ENCODE data around the gene DNASE1L2.
"Not testable (repeated sequence)": the region's sequence is repeated elsewhere in the genome, so short reads cannot be mapped to it uniquely, and the experiment has no call there.

DNASE1L2 gene

DNA sequence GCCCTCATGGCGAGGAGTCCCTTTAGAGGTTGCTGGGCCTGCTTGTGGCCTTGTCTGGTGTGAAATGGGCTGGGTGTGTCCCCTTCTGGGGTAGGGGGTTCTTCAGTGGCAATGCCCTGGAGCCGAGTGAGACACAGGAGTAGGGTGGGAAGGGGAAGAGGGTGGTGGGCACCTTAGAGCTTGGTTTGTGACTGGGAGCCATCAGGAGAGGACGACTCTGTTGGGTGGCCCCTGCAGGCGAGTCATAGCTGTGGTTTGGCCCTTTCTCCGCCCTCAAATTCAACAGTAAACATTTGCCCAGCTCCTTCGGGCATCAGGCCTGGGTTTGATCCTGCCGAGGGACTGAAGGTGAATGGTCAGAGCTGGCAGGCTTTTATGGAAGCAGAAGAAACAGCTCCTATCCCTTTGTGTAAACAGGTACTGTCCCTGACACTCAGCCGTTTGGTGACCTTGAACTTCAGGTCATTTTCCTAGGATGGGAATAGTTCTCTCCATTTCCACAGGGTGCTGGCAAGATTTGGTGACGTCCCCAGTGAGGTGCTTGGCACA, 9.9 kb upstream of the DNASE1L2 start:
- DNase-seq: no peak

DNA sequence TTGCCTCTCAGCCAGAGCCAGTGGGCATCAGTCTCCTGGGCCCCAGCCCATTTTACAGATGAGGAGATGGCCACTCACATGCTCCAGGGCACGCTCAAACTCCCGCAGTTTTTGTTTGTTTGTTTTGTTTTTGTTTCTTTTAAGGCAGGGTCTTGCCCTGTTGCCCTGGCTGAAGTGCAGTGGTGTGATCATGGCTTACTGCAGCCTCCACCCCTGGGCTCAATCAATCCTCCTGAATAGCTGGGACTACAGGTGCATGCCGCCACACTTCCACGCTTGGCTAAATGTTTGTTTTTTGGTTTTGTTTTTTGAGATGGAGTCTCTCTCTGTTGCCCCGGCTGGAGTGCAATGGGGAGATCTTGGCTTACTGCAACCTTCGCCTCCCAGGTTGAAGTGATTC, 9.3 kb upstream of the DNASE1L2 start:
- no peak for DNase-seq

DNA sequence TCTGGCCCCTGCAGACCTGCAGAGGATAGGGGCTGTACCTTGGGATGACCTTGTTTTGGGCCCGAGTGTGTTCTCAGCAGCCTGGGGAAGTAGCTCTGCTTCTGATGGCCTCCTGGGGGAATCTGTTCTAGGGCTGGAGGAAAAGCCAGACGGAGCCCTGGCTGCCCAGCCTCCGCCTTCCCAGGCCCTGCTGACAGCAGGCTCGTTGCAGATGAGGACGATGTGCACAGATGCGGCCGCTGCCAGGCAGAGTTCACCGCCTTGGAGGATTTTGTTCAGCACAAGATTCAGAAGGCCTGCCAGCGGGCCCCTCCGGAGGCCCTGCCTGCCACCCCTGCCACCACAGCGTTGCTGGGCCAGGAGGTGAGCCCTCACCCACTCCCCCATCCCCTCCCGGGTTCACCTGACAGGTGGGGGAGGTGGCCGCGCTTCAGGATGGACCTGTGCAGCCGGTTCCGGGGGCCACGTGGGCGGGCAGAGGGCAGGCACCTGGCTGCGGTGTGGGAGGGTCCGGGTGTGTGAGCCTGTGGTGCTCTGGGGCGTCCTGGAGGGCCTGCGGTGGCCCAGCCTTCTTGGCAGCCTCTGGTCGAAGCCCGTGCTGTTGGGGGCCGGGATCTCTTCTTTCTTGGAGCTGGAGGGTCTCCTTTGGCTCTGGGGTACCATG, 8.0 kb upstream of the DNASE1L2 start:
- DNase-seq: no peak

DNA sequence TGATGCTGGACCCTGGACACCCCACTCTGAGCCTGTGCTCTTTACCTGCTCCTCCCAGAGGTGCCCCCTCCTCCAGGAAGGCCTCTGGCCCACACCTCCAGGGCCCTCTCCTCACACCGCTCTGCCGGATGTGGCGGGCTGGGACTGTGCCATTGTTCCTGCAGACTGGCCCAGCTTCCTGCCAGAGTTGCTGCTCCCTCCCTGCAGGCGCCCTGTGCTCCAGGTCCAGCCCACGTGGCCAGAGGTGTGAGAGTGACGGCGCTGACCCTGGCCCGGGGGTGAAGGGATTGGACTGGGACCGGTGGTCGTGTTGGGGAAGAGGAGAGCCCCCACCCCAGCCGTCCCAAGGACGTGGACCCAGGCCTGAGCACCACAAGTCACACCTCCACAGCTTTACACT, 7.2 kb upstream of the DNASE1L2 start:
- no peak for DNase-seq

DNA sequence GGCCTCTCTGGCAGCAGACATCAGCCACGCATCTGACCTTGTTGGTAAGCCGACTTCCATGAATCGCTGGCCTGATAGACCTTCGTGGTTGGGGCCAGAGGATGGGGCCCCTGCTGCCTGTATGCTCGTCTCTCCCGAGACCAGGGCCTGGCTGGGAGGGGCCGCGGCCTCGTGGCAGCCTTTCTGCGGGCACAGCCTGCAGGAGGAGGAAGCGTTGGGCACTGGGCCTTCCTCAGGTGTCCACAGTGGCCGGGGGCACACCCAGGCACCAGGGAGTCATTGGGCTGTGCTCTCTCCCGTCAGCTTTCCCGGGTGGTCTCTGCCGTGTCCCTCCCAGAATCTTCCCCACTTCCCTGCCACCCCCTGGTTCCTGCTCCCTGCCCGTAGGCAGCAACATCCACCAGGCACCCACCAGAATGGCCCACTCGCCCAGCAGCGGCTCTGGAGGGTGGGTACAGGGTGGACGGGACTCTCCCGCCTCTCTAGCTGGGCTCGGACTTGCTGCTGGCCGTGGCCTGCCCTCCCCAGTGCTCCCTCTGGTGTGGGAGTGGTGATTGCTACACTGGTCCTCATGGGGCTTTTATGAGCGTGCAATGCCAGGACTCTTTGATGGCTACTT, 6.5 kb upstream of the DNASE1L2 start:
- no peak for DNase-seq

DNA sequence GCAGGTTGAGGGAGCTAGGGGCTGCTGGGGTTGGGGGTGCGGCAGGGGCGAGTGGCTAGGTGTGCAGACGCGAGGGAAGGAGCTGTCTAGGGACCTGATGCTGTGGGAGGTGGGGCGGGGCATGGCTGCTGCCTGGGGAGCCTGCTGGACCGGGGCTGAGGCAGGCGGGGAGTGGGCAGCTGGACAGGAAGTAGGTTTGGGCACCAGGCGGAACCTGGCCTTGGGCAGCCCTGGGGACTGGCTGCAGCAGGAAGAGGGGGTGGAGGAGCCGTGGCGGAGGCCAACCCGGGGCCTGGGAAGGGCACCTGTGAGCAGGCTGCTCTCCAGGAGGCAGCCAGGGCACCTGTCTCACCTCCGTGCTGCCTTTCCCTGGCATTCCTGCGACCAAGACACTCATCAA, 5.9 kb upstream of the DNASE1L2 start:
- DNase-seq: no peak

DNA sequence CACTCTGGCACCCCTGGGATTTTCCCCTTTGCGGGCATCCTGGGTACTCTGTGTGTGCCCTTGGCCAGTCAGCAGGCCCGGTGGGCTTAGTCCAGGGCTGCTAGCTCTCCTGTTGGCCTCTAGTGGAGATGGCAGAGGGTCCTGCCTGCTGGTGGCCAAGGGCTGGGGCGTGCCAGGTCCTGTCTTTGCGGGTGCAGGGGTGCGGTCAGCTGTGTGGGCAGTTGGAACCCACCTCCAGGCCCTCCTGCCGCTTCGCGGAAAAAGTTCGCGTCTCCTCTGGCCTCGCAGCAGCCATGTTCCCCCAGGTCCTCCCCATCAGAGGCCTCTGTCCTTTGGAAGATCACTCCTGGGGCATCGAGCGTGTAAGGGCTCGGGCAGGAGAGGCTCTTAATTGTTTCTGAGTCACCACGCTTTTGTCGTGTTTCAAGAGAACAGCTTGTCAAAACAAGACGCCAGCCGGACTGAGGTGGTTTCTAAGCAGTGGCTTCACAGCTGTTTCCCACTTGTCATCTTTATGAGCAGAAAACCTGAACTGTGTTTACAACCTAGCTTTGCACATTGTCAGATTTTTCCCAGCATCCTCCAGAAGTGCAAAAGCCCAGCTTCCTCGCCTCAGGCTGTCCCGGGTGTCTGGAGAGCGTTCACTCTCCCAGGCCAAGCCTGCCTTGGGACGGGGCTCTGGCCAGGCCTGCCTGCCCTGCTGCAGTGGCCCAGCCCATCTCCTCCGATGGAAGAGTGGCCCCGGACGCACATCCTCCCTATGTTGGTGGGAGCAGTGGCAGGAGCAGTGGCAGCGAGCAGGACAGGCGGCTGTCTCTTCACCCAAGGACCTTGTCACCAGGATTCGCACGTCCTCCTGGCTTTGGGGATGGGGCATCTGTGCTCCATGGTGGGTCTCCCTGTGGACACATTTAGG, 5.0 kb upstream of the DNASE1L2 start:
- no peak for DNase-seq

DNA sequence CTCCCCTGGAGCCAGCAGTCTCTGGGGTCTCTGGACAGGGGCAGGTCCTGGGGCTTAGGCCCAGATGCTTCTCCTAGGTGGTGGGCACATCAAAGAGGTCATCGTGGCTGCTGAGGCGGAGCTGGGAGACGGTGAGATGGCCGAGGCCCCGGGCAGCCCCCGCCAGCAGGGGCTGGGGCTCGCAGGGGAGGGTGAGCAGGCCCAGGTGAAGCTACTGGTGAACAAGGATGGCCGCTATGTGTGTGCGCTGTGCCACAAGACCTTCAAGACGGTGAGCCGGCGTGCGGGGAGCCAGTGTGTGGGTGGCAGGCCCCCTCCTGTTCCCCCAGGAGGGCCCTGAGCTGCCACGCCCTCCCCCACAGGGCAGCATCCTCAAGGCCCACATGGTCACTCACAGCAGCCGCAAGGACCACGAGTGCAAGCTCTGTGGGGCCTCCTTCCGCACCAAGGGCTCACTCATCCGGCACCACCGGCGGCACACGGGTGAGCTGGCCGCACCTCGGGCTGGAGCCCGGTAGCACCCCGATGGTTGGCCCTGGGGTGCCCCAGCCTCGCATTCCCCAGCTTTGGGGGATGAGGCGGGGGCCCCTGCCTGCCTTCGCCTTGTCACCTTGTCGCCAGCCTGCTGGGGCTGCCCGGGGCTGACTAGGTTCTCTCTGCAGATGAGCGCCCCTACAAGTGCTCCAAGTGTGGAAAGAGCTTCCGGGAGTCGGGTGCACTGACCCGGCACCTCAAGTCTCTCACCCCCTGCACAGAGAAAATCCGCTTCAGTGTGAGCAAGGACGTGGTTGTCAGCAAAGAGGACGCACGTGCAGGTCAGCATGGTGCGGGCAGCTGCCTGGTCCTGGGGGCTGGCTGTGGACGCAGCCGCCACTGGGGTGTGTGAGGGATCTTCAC, 3.9 kb upstream of the DNASE1L2 start:
- DNase-seq: no peak

DNA sequence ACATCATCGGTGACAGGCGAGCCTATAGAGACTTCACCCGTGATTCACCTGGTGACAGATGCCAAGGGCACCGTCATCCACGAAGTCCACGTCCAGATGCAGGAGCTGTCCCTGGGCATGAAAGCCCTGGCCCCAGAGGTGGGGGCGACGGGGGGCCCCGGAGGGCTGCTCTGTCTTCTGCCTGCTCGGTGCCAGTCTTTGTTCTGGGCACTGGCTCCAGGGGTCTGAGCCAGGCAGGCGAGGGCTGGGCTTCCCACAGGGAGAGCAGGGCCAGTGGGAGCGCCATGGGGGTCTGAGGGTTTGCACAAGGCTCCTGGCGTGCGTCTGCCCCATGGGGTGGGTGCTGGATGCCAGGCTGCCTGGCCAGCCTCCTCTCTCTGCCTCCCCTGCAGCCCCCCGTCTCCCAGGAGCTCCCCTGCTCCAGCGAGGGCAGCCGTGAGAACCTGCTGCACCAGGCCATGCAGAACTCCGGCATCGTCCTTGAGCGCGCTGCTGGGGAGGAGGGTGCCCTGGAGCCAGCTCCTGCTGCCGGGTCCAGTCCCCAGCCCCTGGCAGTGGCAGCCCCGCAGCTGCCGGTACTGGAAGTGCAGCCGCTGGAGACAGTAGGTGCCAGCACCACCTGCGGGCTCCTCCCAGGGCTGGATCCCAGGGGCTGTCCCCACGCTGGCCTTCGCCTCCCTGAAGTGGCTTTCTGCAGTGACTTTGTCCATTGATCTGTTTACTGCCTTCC, 3.0 kb upstream of the DNASE1L2 start:
- DNase-seq: no peak

DNA sequence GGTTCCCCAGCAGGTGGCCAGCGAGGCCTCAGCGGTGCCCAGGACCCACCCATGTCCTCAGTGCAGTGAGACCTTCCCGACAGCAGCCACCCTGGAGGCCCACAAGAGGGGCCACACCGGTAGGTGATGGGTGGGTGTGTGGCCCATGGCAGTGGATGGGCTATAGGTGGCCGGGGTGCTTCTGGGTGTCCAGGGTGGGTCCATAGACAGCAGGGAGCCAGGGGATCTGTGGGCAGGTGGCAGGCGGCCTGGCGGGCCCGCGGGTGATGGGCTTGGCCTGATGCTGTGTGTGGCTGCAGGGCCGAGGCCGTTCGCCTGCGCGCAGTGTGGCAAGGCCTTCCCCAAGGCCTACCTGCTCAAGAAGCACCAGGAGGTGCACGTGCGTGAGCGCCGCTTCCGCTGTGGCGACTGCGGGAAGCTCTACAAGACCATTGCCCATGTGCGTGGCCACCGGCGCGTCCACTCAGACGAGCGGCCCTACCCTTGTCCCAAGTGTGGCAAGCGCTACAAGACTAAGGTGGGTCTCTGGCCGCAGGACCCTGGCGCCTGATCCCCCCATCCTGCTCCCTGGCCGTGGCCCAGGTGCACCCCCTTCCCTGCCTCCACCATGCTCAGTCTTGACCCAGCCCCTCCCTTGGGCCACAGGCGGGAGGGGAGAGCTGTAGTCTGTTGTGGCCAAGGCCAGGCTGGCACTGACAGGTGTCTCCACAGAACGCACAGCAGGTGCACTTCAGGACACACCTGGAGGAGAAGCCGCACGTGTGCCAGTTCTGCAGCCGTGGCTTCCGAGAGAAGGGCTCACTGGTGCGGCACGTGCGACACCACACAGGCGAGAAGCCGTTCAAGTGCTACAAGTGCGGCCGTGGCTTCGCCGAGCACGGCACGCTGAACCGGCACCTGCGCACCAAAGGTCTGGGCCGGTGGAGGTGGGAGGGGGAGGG, 2.1 kb upstream of the DNASE1L2 start:
- no peak for DNase-seq

DNA sequence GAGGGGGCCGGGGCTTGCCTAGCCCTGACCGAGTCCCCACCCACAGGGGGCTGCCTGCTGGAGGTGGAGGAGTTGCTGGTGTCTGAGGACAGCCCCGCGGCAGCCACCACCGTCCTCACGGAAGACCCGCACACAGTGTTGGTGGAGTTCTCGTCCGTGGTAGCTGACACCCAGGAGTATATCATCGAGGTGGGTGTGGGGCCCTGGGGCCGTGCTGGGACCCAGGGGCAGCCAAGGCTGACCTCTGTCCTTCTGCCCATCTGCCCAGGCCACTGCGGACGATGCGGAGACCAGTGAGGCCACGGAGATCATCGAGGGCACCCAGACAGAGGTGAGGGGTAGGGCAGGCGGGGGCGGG, 1.5 kb upstream of the DNASE1L2 start:
- no peak for DNase-seq

DNA sequence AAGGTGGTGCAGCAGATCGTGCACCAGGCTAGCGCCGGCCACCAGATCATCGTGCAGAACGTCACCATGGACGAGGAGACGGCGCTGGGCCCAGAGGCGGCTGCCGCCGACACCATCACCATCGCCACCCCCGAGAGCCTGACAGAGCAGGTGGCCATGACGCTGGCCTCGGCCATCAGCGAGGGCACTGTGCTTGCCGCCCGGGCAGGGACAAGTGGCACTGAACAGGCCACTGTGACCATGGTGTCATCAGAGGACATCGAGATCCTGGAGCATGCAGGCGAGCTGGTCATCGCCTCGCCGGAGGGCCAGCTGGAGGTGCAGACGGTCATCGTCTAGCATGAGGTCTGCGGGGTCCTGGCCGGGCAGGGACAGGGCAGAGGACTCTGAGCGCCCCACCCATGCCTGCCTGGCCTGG, 1.0 kb upstream of the DNASE1L2 start:
- no peak for DNase-seq

DNA sequence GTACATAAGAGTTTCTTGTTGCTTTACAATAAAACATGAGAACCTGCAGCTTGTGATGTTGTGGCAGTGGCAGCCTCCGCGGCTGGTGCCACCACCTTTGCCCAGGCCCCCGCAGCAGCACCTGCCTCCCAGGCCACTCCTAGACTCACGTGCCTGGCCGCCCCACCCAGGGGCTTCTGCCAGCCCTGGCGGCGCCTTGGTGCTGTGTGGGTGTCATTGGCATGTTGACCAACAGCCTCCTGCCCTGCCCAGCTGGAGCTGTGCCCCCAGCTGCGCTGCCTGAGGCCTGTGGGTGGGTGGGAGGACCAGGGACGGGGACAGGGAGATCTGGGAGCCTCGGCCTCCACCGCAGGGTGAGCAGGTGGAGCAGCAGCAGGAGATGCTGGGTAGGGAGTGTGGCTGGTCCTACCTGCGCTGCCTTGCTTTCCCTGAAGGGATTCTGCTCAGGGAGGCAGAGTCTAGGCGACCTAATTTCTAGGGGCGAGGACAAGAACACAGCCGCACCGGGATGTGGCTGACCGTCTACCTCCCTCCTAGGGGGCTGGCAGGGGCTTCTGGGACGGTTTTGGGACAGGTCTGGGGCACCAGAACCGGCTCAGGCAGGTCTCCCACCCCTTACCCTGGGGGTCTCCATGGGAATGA, 428 bp upstream of the DNASE1L2 start:
- no peak for DNase-seq

DNA sequence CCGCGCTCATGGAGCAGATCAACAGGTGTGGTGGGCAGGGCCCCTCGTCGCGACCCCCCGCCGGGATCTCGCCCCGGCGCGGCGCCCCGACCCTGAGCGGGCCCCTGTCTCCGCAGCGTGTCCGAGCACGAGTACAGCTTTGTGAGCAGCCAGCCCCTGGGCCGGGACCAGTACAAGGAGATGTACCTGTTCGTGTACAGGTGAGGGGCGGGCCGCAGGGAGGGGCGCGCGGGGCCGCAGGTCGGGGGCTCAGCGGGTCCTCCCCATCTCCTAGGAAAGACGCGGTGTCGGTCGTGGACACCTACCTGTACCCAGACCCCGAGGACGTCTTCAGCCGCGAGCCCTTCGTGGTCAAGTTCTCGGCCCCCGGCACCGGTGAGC, 848 bp downstream of the DNASE1L2 start:
- DNase-seq: no peak

DNA sequence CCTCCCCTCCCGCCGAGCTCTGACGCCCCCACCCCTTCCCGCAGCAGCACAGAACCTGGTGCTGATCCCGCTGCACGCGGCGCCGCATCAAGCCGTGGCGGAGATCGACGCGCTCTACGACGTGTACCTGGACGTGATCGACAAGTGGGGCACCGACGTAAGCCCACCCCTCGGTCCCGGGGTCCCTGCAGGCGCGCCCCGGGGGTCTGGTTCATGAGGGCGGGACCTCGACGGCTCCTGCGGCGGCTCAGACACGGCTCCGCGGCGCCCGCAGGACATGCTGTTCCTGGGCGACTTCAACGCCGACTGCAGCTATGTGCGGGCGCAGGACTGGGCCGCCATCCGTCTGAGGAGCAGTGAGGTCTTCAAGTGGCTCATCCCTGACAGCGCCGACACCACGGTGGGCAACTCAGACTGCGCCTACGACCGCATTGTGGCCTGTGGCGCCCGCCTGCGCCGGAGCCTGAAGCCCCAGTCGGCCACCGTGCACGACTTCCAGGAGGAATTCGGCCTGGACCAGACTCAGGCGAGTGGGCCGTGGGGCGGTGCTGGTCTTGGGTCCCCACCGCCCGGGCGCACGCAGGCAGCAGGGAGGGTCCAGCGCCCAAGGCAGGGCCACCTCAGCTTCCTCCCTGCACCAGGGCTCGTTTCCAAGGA, 1.4 kb downstream of the DNASE1L2 start:
- DNase-seq: no peak

DNA sequence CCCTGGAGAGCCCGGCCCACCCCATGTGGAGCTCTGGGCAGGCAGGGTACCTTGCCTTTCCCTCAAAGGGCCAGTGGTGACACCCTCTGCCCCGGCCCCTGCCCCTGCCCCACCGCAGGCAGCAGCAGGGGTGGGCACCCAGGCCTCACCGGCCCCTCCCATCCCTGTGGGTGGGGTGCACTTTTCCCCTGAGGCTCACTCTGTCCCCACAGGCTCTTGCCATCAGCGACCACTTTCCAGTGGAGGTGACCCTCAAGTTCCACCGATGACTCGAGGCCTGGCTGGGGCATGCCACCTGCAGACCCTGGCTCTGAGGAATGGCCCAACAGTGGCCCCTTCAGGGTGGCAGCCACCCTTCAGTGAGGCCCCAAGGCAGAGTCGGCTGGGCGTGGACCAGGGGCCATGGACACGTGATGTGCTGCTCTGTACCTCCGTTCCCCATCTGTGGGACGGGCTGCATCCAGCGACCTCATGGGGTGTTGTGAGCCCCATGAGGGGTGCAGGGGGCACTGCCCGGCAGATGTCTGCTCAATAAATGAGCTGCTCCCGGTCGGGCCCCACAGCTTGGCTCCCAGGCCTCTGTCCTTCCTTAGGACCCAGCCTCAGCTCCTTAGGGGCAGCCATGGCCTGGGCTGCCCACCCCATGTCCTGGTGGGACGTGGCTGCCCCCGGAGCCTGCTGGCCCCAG, 2.0 kb downstream of the DNASE1L2 start:
- DNase-seq: no peak

DNA sequence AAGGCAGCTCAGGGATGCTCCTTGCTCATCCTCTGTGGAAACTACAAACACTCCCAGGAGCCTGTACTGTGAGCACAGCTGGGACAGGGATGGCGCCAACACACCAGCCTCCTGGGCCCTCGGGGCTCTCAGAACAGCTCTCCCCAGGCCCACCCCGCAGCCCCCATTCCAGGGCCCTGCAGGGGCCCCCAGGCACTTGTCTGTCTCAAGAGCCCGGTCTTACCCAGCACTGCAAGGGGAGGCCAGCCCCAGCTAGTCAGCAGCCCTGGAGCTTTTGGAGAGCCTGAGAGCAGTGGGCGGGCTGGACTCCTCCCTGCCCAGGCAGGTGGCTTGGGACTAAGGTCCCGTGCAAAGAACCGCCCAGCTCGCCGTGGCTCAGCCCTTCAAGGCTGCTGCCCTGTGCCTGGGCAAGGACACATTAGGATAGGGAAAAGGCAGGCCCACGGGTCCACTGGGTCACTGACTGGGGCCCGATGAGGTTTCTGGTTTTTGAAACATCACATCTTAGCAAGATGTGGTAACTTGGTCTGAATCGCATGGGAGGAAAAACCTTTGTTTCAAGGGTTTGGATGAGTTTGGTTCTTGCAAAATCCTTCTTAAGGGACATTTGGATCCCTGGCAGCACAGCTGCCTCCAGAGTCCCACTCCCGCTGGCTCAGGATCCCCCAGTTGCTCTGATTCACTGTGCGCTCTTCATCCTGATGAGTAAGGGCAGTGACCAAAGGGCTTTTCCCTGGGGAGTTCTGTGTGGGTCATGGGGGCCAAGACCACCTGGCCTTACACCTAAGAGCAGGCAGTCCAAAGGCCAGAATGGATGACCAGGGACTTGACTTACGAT, 2.8 kb downstream of the DNASE1L2 start:
- DNase-seq: no peak

DNA sequence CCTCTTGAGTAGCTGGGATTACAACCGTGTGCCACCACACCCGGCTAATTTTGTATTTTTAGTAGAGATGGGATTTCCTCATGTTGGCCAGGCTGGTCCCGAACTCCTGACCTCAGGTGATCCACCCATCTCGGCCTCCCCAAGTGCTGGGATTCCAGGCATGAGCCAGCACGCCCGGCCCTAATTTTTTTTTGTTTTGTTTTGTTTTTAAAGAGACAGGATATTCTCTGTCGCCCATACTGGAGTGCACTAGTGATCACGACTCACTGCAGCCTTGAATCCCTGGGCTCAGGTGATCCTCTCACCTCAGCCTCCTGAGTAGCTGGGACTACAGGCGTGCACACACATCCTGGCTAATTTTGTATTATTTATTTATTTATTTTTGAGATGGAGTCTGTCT, 4.1 kb downstream of the DNASE1L2 start:
- DNase-seq: not testable (repeated sequence)

Measured in OCI-M1 (cell line).